Retina (tissue), 1 donor: ENCODE data around the gene INPP5B.
"Not testable (repeated sequence)": the region's sequence is repeated elsewhere in the genome, so short reads cannot be mapped to it uniquely, and the experiment has no call there.

ENCODE experiments used
- DNase-seq: peaks from one replicate; pipeline ENCODE4 v3.0.0-alpha.2; 2016

INPP5B gene

DNA sequence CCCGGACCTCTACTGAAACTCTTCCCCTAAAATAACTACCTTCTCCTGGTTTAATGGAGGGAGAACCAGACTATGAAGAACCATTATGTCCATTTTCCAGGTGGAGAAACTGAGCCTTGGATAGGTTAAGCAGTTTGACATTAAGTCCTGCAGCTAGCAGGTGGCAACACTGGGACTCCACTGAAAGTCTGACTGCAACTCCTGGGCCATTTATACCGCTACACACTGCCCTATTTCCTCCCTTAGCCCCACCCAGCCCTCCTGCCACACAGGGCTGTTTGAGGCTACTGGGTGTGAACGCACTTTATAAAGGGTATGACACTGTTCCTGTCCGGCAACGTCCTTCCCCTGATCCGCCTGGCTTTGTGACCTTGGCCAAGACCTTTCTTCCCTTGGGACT lies 511 bp upstream of the INPP5B start:
- no peak for DNase-seq

GRCh38 chr1:37945743-37946702 lies 830 bp downstream of the INPP5B start:
- DNase-seq = peak; percentile 4

GRCh38 chr1:37945251-37945650 lies 1.6 kb downstream of the INPP5B start:
- DNase-seq = no peak

GRCh38 chr1:37944816-37945215 lies 2.0 kb downstream of the INPP5B start:
- DNase-seq = no peak

GRCh38 chr1:37944086-37944763 lies 2.6 kb downstream of the INPP5B start:
- no peak for DNase-seq

DNA sequence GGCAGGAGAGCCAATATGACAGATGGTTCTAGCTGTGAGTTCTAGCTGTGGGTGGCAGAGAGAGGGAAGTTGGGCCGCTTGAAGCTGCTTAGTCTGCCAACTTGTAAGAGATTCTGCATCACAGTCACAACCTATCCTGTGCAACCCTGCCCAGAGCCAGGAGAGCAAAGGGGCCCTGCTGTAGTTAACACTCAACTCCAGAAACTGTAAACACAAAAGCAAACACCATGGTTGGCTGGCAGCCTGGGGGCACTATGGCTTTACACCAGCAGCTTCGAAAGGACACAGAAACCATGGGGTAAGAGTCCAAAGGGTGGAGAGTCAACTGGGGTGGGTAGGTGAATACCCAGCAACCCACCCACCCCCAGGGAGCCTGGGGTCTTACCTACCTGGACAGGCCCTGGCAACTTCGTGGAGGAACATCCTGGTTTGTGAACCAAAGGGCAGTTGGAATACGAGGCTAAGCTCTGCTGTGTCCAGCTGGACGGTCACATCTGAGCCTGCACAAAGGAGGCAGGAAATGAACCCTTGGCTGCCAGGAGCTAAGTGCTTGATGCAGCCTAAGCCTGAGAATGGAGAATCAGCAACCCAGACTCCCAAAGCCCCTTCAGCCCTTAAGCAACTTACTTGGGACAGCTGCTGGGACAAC lies 6.4 kb downstream of the INPP5B start:
- DNase-seq = no peak

DNA sequence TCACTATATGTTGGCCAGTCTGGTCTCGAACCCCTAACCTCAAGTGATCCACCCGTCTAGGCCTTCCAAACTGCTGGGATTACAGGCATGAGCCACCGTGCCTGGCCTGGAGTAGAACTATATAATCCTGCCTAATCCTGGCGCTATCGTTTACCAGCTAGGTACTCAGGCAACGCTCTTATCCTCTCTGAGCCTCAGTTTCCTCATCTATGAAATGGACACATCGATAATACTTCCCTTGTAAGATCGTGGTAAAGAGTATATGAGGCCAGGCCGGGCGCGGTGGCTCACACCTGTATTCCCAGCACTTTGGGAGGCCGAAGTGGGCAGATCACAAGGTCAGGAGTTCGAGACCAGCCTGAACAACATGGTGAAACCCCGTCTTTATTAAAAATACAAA lies 10.1 kb downstream of the INPP5B start:
- not testable (repeated sequence) for DNase-seq

DNA sequence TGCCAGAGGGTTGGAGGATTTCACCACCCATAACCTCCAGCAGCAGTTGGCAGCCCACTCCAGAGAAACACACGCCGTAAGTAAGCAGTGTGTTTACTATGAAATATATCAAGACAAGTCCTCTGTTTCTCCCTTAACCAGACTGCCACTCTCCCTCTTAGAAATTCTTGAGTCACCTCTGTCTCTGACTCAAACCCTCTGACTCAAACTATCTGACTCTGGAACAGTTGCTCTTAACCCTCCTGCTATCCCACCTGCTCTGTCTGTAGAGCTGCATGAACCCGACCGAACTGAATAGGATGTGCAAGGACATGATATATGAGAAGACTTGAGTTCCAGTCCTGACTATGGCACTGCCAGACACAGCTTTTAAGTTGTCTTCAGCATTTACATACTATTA lies 14.1 kb downstream of the INPP5B start:
- DNase-seq = no peak

- peak; percentile 94 for DNase-seq
Observed at GRCh38 chr1:37931361-37932158, 15.3 kb downstream of the INPP5B start.

- no peak for DNase-seq
Observed at GRCh38 chr1:37931102-37931360, 15.8 kb downstream of the INPP5B start.

GRCh38 chr1:37930246-37931101 lies 16.4 kb downstream of the INPP5B start:
- no peak for DNase-seq

- DNase-seq = no peak
Observed at GRCh38 chr1:37926038-37926924, 20.6 kb downstream of the INPP5B start.

GRCh38 chr1:37925316-37925715 lies 21.5 kb downstream of the INPP5B start:
- DNase-seq = no peak

GRCh38 chr1:37923551-37923889 lies 23.3 kb downstream of the INPP5B start:
- DNase-seq = no peak

GRCh38 chr1:37922767-37923550 lies 23.9 kb downstream of the INPP5B start:
- no peak for DNase-seq

DNA sequence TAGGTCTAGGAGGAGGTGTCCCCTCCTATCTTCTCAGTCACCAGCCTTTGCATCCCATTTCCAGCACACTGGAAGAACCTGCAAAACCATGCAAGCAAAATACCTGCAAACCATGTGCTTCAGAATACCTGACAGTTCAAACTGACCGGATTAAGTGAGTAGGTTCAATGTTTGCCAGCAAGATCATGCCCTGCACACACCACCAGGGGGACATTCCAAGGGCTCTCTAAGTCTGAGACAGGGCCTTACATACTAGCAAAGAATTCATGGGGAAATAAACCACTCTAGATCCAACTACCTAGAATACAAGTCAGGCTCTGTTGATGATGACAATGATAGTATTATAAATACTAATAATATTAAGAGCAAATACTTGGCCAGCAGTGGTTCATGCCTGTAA lies 27.6 kb downstream of the INPP5B start:
- no peak for DNase-seq

DNA sequence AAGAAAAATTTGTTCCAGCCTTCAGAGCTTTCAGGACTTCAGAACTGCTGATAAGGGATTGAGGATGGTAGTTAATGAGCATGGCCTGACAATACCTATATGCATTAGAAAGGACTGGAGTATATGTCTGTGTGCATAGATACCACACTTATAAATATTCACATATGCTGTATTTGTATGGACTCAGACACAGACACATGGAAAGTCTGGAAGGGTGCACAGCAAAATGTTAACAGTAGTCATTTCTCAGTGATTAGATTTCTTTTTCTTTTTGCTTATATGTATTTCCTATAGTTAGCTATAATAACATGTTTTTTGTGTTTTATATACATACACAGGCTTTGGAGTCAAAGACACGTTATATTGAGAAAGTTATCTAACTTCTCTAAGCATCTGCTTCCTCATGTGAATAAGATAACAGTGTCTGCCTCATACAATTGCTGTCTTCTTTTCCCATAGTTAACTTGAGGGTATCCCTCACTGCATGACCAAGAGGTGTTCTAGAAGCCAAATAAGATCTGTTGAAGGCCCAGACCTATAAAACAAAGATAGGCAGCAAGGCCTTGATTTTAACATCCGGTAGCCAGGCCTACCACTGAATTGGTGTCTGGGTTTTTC lies 31.3 kb downstream of the INPP5B start:
- no peak for DNase-seq

DNA sequence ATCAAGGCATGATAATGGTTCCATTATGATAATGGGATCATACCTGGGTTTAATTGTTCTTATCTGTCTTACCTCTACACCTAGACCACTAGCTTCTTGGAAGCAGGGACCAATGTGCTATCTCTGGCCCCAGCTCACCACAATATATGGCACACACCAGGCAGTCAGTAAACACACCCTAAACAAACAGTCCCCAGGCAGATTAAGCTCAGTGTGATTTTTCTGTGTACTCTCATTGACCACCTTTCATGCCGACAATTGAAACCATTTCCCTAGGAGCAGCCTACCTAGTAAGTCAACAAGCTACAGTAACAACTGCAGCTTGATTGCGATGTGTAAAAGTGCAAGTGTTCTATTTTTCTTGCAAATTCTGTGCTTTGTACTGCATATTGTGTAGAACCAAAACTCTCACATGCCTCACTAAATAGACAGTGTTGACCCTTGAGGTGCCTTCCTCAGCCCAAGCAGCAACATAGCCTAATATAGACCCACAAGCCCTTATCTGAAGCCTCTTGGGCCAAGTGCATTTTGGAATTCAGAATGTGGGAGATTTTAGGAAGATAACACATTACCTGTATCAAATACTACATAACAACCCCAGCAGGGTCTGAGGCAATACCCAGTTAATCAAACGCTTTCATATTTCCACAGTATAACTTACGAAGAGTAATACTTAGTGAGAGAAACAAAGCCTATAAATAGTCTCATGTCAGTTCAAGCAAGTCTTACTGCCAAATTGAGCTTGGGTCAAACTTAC lies 32.0 kb downstream of the INPP5B start:
- no peak for DNase-seq

- DNase-seq = not testable (repeated sequence)
Observed at GRCh38 chr1:37911478-37911877, 35.4 kb downstream of the INPP5B start.
